Kidney (tissue), 14 donors: ENCODE data around the gene LHFPL6. TPM values are rescaled to one million over a fixed set of nuclear protein-coding genes. Genes with fewer than 3 reads are reported as not detected.
A peak's percentile ranks its signal among the peaks of the same experiment; 100 is the strongest.

Experiments
- DNase-seq, 5 donors: peaks; one replicate each; pipeline ENCODE4 v3.0.0-alpha.2; 2013 to 2020
- FAIRE-seq: peaks from 2 replicates; lab custom pipeline; 2012; peaks lifted over from hg19 to GRCh38; lab: Jason Lieb, UNC
- H3K27ac ChIP-seq, 2 donors: one replicate each; pipeline ENCODE4 v1.7.0; 2013; ENCODE audit warnings: low read depth in 2 of 2, low read length in 2 of 2, inconsistent platforms in 1 of 2
- H3K27me3 ChIP-seq: one replicate; pipeline ENCODE4 v1.7.1; 2013; ENCODE audit warnings: low read length, inconsistent platforms; ENCODE audit not compliant: control insufficient read depth, insufficient read depth
- H3K36me3 ChIP-seq, 3 donors: one replicate each; pipeline versions ENCODE4 v1.7.0 to v1.7.1; 2013; ENCODE audit warnings: low read length in 3 of 3, control low read depth in 1 of 3, inconsistent platforms in 1 of 3; ENCODE audit not compliant: insufficient read depth in 3 of 3, control insufficient read depth in 2 of 3
- H3K4me1 ChIP-seq, 3 donors: one replicate each; pipeline versions ENCODE4 v1.7.0 to v1.7.1; 2013; ENCODE audit warnings: low read length in 3 of 3, inconsistent platforms in 1 of 3, low read depth in 1 of 3; ENCODE audit not compliant: control insufficient read depth in 2 of 3, insufficient read depth in 2 of 3
- H3K4me3 ChIP-seq, 3 donors: one replicate each; pipeline versions ENCODE4 v1.7.0 to v1.8.1; 2013; ENCODE audit warnings: low read length in 3 of 3, control low read depth in 1 of 3, inconsistent platforms in 1 of 3
- H3K9ac ChIP-seq, 3 donors: one replicate each; pipeline versions ENCODE4 v1.7.0 to v1.7.1; 2013; ENCODE audit warnings: low read length in 3 of 3, control low read depth in 1 of 3, inconsistent platforms in 1 of 3
- H3K9me3 ChIP-seq, 3 donors: one replicate each; pipeline versions ENCODE4 v1.7.0 to v1.7.1; 2013; ENCODE audit warnings: low read length in 3 of 3, control low read depth in 1 of 3, inconsistent platforms in 1 of 3; ENCODE audit not compliant: control insufficient read depth in 2 of 3, insufficient read depth in 1 of 3
- CTCF ChIP-seq: IDR thresholded peaks from 3 replicates; pipeline ENCODE4 v1.5.1; 2012; ENCODE audit warnings: mild to moderate bottlenecking, moderate library complexity, borderline replicate concordance; ENCODE audit not compliant: insufficient read depth; ENCODE audit errors: extremely low read depth
- intact Hi-C: fragments of 100-400 bp; cut with DNase I; formaldehyde crosslinking; loops from one replicate; pipeline ENCODE4 v1.11.1; 2022
- polyA plus RNA-seq: library from polyadenylated mRNA; stranded (reverse); fragments of 350-450 nt; fragmentation: Illumina TruSeq; extraction: RNeasy Lipid Tissue Mini Kit (QIAGEN cat#74804); gene quantifications from one replicate; pipeline ENCODE4 v1.2.3, GENCODE V29; 2014; ENCODE audit warnings: low read depth, low replicate concordance; ENCODE audit not compliant: insufficient read depth
- total RNA-seq: library from RNA; stranded (reverse); fragmentation: NEBNext Ultra II Directional; extraction: Animal tissue kit (Norgen Biotek cat#: 25700); gene quantifications from one replicate; pipeline ENCODE4 v1.2.1, GENCODE V29; 2021
- donor health status: control.
- donor health status: control.
- donor health status: control.
- donor health status: control.
- donor health status: control.
- donor health status: DM: yes; HTN: yes; CAD: no.
- donor health status: Normal renal cell carcinoma (clear cell type).

The LHFPL6 gene
- total and polyA plus RNA-seq, 2 donors from 2014 or later: 33.0 to 59.2 TPM

DNA sequence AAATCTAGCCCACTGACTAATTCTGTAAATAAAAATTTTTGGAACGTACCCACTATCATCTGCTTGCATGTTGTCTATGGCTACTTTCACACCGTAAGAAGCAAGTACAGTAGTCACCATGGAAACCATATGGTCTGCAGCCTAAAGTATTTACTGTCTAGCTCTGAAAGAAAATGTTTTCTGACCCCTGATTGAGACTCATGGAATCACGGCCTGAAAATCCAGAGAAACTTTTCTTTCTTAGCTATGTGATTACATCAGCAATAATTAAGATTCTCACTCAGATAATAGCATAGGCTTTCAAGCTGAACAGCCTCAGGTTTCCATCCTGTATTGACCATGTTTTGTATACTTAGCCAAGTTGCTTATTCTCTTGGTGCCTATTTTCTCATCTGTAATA is 300.2 kb downstream of the LHFPL6 start:
- H3K4me3 ChIP-seq: no peak overlapping the region
- no peak overlapping the region for H3K9ac ChIP-seq
- no peaks in the 10 kb centered on the region for H3K27me3 ChIP-seq
- no peak for FAIRE-seq
- no peak for TF ChIP-seq CTCF
- no peaks in the 10 kb centered on the region for H3K9me3 ChIP-seq
- intact Hi-C loops: no loop called here
- H3K4me1 ChIP-seq: no peaks in the 10 kb centered on the region
- H3K36me3 ChIP-seq: no peaks in the 10 kb centered on the region
- peak in 1 of 5 donors; percentile 11 for DNase-seq
- H3K27ac ChIP-seq: no peak overlapping the region

GRCh38 chr13:39298951-39299350 is 304.0 kb downstream of the LHFPL6 start:
- Histone ChIP-seq H3K27ac (no peak overlapping the region), H3K27me3 (no peaks in the 10 kb centered on the region), H3K9ac (no peak overlapping the region), H3K36me3 (no peaks in the 10 kb centered on the region), H3K9me3 (peaks cover 0 to 3% (median 0%) of the 10 kb centered on the region in 3 donors), H3K4me1 (no peaks in the 10 kb centered on the region), H3K4me3 (no peak overlapping the region)
- FAIRE-seq: peak; percentile 49
- intact Hi-C loops: no loop called here
- TF ChIP-seq CTCF: no peak
- DNase-seq: no peak

GRCh38 chr13:39297664-39298171 is 305.3 kb downstream of the LHFPL6 start:
- peaks cover 0 to 3% (median 0%) of the 10 kb centered on the region in 3 donors for H3K9me3 ChIP-seq

More at GRCh38 chr13:39297664-39298171, 305.3 kb downstream of the LHFPL6 start:
- Histone ChIP-seq H3K27me3 (no peaks in the 10 kb centered on the region), H3K36me3 (no peaks in the 10 kb centered on the region), H3K4me3 (no peak overlapping the region), H3K9ac (no peak overlapping the region), H3K27ac (no peak overlapping the region), H3K4me1 (no peaks in the 10 kb centered on the region)
- no peak for FAIRE-seq
- intact Hi-C loops: no loop called here
- no peak for DNase-seq
- no peak for TF ChIP-seq CTCF
